Measurements from ENCODE around the gene AP2A2.
"Not testable (repeated sequence)": the region's sequence is repeated elsewhere in the genome, so short reads cannot be mapped to it uniquely, and the experiment has no call there.

AP2A2 gene

GRCh38 chr11:959027-959426 is 33.4 kb downstream of the AP2A2 start:
- TF ChIP-seq, protein P1, sequence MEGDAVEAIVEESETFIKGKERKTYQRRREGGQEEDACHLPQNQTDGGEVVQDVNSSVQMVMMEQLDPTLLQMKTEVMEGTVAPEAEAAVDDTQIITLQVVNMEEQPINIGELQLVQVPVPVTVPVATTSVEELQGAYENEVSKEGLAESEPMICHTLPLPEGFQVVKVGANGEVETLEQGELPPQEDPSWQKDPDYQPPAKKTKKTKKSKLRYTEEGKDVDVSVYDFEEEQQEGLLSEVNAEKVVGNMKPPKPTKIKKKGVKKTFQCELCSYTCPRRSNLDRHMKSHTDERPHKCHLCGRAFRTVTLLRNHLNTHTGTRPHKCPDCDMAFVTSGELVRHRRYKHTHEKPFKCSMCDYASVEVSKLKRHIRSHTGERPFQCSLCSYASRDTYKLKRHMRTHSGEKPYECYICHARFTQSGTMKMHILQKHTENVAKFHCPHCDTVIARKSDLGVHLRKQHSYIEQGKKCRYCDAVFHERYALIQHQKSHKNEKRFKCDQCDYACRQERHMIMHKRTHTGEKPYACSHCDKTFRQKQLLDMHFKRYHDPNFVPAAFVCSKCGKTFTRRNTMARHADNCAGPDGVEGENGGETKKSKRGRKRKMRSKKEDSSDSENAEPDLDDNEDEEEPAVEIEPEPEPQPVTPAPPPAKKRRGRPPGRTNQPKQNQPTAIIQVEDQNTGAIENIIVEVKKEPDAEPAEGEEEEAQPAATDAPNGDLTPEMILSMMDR (IDR thresholded peaks at IDR 0.05; ENCODE audit: poor library complexity, severe bottlenecking): no peak
- Histone ChIP-seq H3K9me3 (ENCODE audit: severe bottlenecking) (no peaks in the 10 kb centered on the region), H3K36me3 (ENCODE audit: low read depth) (peaks cover 24% of the 10 kb centered on the region), H3K4me3 (ENCODE audit: severe bottlenecking) (no peak overlapping the region), H3K27me3 (ENCODE audit: insufficient read depth, poor library complexity, severe bottlenecking) (no peaks in the 10 kb centered on the region), H3K27ac (ENCODE audit: poor library complexity, severe bottlenecking) (no peak overlapping the region), H3K4me1 (ENCODE audit: insufficient read depth, poor library complexity, severe bottlenecking) (no peaks in the 10 kb centered on the region)
- DNase-seq (ENCODE audit: low spot score): no peak
- no peak for ATAC-seq (ENCODE audit: low read depth)

GRCh38 chr11:959608-960007 is 33.9 kb downstream of the AP2A2 start:
- DNase-seq (ENCODE audit: low spot score): no peak
- Histone ChIP-seq H3K27me3 (ENCODE audit: insufficient read depth, poor library complexity, severe bottlenecking) (no peaks in the 10 kb centered on the region), H3K4me1 (ENCODE audit: insufficient read depth, poor library complexity, severe bottlenecking) (no peaks in the 10 kb centered on the region), H3K36me3 (ENCODE audit: low read depth) (peaks cover 21% of the 10 kb centered on the region), H3K9me3 (ENCODE audit: severe bottlenecking) (no peaks in the 10 kb centered on the region), H3K27ac (ENCODE audit: poor library complexity, severe bottlenecking) (no peak overlapping the region), H3K4me3 (ENCODE audit: severe bottlenecking) (no peak overlapping the region)
- ATAC-seq (ENCODE audit: low read depth): no peak
- TF ChIP-seq, protein P1 (IDR thresholded peaks at IDR 0.05; ENCODE audit: poor library complexity, severe bottlenecking): no peak

DNA sequence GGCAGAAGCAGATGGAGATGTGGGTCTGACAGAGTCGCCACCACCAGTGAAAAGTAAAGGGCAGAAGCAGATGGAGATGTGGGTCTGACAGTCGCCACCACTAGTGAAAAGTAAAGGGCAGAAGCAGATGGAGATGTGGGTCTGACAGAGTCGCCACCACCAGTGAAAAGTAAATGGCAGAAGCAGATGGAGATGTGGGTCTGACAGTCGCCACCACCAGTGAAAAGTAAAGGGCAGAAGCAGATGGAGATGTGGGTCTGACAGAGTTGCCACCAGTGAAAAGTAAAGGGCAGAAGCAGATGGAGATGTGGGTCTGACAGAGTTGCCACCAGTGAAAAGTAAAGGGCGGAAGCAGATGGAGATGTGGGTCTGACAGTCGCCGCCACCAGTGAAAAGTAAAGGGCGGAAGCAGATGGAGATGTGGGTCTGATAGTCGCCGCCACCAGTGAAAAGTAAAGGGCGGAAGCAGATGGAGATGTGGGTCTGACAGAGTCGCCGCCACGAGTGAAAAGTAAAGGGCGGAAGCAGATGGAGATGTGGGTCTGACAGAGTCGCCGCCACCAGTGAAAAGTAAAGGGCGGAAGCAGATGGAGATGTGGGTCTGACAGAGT is 35.7 kb downstream of the AP2A2 start:
- not testable (repeated sequence) for H3K9me3 ChIP-seq (ENCODE audit: severe bottlenecking); H3K27me3 ChIP-seq (ENCODE audit: insufficient read depth, poor library complexity, severe bottlenecking); H3K27ac ChIP-seq (ENCODE audit: poor library complexity, severe bottlenecking); ATAC-seq (ENCODE audit: low read depth); DNase-seq (ENCODE audit: low spot score); H3K4me3 ChIP-seq (ENCODE audit: severe bottlenecking); H3K4me1 ChIP-seq (ENCODE audit: insufficient read depth, poor library complexity, severe bottlenecking)
- H3K36me3 ChIP-seq (ENCODE audit: low read depth): peaks cover 27% of the 10 kb centered on the region

DNA sequence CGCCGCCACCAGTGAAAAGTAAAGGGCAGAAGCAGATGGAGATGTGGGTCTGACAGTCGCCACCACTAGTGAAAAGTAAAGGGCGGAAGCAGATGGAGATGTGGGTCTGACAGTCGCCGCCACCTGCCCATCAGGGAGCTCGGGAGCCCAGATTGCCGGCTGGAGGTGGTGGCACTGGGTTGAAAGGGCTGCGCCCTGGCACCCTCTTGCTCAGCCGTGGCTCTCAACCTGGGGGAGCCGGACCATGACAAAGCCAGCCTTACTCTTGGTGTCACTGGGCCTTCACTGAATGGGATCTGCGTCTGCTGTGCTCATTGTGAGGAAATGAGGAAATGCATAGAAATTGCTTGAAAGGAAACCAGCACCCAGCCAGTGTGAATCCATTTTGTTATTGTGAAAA is 36.3 kb downstream of the AP2A2 start:
- no peak for ATAC-seq (ENCODE audit: low read depth)
- no peak overlapping the region for H3K4me3 ChIP-seq (ENCODE audit: severe bottlenecking)
- no peak for DNase-seq (ENCODE audit: low spot score)
- H3K27me3 ChIP-seq (ENCODE audit: insufficient read depth, poor library complexity, severe bottlenecking): no peaks in the 10 kb centered on the region
- no peaks in the 10 kb centered on the region for H3K4me1 ChIP-seq (ENCODE audit: insufficient read depth, poor library complexity, severe bottlenecking)
- H3K36me3 ChIP-seq (ENCODE audit: low read depth): peaks cover 27% of the 10 kb centered on the region
- TF ChIP-seq, protein P1 (IDR thresholded peaks at IDR 0.05; ENCODE audit: poor library complexity, severe bottlenecking): no peak
- H3K9me3 ChIP-seq (ENCODE audit: severe bottlenecking): no peaks in the 10 kb centered on the region
- no peak overlapping the region for H3K27ac ChIP-seq (ENCODE audit: poor library complexity, severe bottlenecking)

DNA sequence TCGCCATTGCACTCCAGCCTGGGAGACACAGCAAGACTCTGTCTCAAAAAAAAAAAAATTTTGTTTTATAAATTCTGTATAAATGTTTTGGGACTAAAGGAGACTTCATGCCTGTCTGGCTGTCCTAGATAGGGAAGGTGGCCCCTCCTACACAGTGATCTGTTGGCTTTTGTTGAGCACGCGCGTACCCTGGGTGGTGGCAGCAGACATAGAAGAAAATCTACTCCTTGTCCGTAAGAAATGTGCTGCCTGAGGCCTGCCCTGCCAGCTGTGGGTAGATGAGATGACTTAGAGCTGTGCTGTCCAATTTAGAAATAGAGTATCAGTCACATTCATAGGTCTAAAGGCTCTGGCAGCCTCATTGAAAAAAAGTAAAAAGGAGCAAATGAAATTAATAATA is 37.0 kb downstream of the AP2A2 start:
- ATAC-seq (ENCODE audit: low read depth) (no peak), DNase-seq (ENCODE audit: low spot score) (no peak)
- no peak overlapping the region for H3K4me3 ChIP-seq (ENCODE audit: severe bottlenecking)
- H3K27ac ChIP-seq (ENCODE audit: poor library complexity, severe bottlenecking): no peak overlapping the region
- TF ChIP-seq, protein P1 (IDR thresholded peaks at IDR 0.05; ENCODE audit: poor library complexity, severe bottlenecking): no peak
- H3K27me3 ChIP-seq (ENCODE audit: insufficient read depth, poor library complexity, severe bottlenecking): no peaks in the 10 kb centered on the region
- H3K36me3 ChIP-seq (ENCODE audit: low read depth): peaks cover 27% of the 10 kb centered on the region
- no peaks in the 10 kb centered on the region for H3K4me1 ChIP-seq (ENCODE audit: insufficient read depth, poor library complexity, severe bottlenecking)
- H3K9me3 ChIP-seq (ENCODE audit: severe bottlenecking): no peaks in the 10 kb centered on the region
